SK-N-SH (cell line): ENCODE data around the gene CALCOCO1.

Experiments used
- POLR2AphosphoS5 ChIP-seq: IDR thresholded peaks from 2 replicates; pipeline ENCODE4 v1.6.1; 2012; ENCODE audit warnings: low read depth, low read length
- TF ChIP-seq, protein P1 (sequence below): fragments of 200-600 bp; sonication (generic); IDR thresholded peaks from 2 replicates; pipeline ENCODE4 v1.6.1; 2017; ENCODE audit warnings: antibody characterized with exemption, mild to moderate bottlenecking, moderate library complexity
- TF ChIP-seq, protein P2 (sequence below): IDR thresholded peaks from 2 replicates; pipeline ENCODE4 v1.4.0; 2012; ENCODE audit warnings: low read depth

DNA sequence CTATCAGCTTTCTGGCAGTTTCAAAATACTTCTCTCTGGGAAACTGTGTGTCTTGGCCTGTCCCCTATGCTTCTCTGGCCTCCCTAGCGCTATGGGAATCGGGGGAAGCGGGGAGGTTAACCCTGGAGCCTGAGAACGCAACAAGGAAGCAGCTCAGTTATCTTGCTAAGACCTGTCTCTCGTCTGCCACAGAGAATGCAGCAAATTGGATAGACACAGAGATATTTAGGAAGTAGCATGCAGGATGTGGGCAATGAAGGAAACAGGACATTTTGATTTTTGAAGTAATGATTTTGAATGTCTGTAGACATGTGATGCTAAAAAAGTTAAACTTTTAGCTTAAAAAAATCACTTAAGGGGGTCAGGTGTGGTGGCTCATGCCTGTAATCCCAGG, 6.6 kb upstream of the CALCOCO1 start:
- TF ChIP-seq, protein P1, sequence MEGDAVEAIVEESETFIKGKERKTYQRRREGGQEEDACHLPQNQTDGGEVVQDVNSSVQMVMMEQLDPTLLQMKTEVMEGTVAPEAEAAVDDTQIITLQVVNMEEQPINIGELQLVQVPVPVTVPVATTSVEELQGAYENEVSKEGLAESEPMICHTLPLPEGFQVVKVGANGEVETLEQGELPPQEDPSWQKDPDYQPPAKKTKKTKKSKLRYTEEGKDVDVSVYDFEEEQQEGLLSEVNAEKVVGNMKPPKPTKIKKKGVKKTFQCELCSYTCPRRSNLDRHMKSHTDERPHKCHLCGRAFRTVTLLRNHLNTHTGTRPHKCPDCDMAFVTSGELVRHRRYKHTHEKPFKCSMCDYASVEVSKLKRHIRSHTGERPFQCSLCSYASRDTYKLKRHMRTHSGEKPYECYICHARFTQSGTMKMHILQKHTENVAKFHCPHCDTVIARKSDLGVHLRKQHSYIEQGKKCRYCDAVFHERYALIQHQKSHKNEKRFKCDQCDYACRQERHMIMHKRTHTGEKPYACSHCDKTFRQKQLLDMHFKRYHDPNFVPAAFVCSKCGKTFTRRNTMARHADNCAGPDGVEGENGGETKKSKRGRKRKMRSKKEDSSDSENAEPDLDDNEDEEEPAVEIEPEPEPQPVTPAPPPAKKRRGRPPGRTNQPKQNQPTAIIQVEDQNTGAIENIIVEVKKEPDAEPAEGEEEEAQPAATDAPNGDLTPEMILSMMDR: no peak
- no peak for TF ChIP-seq POLR2AphosphoS5
- TF ChIP-seq, protein P2, sequence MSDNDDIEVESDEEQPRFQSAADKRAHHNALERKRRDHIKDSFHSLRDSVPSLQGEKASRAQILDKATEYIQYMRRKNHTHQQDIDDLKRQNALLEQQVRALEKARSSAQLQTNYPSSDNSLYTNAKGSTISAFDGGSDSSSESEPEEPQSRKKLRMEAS: no peak
